Left renal pelvis (tissue), 4 donors: ENCODE data around the gene ZSCAN21. TPM values are rescaled to one million over a fixed set of nuclear protein-coding genes. Genes with fewer than 3 reads are reported as not detected.
A peak's percentile ranks its signal among the peaks of the same experiment; 100 is the strongest.
"Not testable (repeated sequence)": the region's sequence is repeated elsewhere in the genome, so short reads cannot be mapped to it uniquely, and the experiment has no call there.

ENCODE experiments used
- DNase-seq, 4 donors: peaks; one replicate each; pipeline ENCODE4 v3.0.0-alpha.2; 2013; ENCODE audit warnings: low read depth in 4 of 4, low spot score in 3 of 4
- polyA plus RNA-seq, 4 donors: library from polyadenylated mRNA; unstranded; fragments of 120-200 nt; gene quantifications; one replicate each; pipeline ENCODE4 v1.2.1, GENCODE V29; 2013; ENCODE audit not compliant: insufficient read length in 4 of 4

The ZSCAN21 gene
- 10 to 100 TPM; 18.1 to 22.8 (median 20.9) TPM for polyA plus RNA-seq

GRCh38 chr7:100049441-100050291, at the start of gene ZSCAN21:
Gene ZSCAN21 (plus strand): TSS chr7:100049774. CDS start chr7:100057007, 7,233 bp downstream.
- peak; percentile 64 to 78 (median 74) for DNase-seq

GRCh38 chr7:100000239-100000638, 49.3 kb upstream of the ZSCAN21 start:
- no peak for DNase-seq

GRCh38 chr7:100003711-100004661, 45.6 kb upstream of the ZSCAN21 start:
- DNase-seq, result no peak

- DNase-seq, result no peak
Measured at GRCh38 chr7:100007887-100008286, 41.7 kb upstream of the ZSCAN21 start.

DNA sequence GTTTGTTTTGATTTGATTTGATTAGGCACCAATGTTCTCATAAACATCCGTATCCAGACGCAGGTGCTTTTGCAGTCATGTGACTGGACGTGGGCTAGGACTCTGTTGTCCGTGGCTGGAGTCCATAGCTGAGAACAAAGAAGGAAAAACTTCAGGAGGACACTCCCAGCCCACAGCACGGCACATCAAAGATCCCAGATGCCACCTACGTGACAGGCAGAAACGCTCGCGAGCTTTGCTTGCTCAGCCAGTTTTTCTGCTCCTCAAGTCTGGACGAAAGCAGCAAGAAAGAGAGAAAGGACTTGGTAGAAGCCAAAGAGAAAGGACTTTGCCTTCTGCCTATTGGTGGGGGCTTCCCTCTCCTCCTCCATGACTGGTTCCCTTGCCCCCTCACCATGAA, 41.0 kb upstream of the ZSCAN21 start:
- DNase-seq, result no peak

GRCh38 chr7:100009952-100010351, 39.6 kb upstream of the ZSCAN21 start:
- DNase-seq, result not testable (repeated sequence)

DNA sequence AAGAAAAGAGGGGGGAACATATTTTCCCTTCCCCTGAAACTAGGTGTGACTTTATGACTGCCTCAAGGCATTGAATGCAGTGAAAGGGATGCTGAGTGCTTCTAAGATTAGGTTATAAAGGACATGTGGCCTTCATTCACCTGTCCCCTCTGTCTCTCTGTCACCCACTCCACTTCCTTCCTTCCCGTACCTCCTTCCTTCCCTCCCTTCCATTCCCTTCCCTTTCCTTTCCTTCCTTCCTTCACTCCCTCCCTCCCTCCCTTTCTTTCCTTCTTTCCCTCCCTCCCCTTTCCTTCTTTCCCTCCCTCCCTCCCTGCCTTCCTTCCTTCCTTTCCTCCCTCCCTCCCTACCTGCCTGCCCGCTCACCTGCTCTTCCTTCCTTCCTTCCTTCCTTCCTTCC, 38.7 kb upstream of the ZSCAN21 start:
- no peak for DNase-seq

DNA sequence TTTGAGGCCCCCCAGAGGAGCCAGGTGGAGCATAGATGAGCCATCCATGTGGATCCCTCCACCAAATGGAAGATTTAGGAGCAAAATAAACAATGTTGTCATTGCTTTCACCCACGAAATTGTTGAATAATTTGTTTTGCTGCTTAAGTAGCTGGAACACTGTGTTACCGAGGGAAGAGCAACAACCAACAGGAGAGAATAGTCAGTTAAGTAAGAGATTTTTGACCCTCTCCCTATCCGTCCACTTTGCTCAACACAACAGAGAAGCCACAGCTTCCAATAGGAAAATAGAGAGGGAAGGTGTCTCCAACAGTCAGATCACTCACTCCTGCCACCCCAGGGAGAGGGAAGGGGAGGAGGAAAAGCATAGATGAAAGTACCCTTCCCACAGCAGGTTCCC, 38.1 kb upstream of the ZSCAN21 start:
- DNase-seq, result no peak

GRCh38 chr7:100012385-100013327, 36.9 kb upstream of the ZSCAN21 start:
- DNase-seq, result not testable (repeated sequence)

DNA sequence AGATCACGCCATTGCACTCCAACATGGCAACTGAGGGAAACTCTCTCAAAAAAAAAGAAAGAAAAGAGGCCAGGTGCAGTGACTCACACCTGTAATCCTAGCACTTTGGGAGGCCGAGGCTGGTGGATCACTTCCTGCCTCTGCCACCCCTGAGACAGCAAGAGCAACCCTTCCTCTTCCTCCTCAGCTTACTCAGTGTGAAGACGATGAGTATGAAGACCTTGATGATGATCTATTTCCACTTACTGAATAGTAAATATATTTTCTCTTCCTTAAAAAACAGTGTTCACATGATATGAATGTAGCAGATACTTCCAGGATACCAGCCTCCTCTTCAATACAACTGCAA, 36.3 kb upstream of the ZSCAN21 start:
- no peak for DNase-seq

GRCh38 chr7:100015232-100016214, 34.1 kb upstream of the ZSCAN21 start, which contains the start of gene ZKSCAN1:
Gene ZKSCAN1 (plus strand): TSS chr7:100015596. CDS start chr7:100023507, 7,911 bp downstream.
- peak; percentile 73 to 87 (median 80) for DNase-seq

DNA sequence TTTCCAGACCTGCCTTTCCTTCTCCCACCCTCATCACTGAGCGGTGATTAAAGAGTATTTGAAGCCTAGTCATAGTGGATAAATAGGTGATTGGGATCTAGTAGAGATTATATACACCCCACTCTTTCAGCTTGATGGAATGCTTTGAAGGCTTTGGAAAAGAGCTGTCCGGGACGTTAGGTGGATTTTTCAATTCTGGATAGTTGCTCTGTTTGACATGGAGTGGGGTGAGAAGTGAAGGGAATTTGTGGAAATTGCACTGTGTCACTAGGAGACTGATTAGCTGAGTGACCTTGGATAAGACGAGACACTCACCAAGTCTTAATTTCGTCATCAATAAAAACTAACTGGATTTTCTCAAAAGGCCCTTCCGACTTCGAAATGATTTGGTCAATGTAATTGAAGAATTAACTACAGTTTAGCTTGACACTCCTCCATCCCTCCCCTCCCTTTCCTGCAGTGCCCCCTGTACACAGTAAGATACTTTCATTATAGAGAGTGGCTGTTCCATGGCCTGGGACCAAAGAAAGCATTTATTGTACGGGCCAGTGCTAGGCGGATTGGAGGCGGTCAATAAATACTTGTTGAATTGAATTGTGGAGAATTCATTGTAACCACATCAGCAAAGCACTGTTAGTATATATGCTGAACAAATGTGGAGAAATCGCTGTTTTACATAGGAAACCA, 33.2 kb upstream of the ZSCAN21 start:
- peak in 2 of 4 donors; percentile 6 to 10 for DNase-seq

GRCh38 chr7:100017300-100017699, 32.3 kb upstream of the ZSCAN21 start:
- no peak for DNase-seq

GRCh38 chr7:100017875-100018274, 31.7 kb upstream of the ZSCAN21 start:
- no peak for DNase-seq

DNA sequence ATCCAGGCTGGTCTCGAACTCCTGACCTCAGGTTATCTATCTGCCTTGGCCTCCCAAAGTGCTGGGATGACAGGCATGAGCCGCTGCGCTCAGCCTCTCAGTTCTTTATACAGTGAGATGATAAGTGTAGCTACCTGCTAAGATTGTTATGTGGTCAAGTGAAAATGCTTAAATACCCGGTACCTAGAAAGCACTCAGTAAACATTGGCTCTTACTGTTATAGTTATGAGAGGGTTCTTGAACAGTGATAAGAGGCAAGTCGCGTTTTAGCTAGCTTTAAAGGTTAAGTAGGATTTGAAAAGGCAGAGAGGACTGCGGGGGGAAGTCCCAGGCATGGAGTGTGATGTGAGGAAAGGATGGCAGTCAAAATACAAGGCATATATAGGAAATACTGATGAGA, 29.7 kb upstream of the ZSCAN21 start:
- no peak for DNase-seq

DNA sequence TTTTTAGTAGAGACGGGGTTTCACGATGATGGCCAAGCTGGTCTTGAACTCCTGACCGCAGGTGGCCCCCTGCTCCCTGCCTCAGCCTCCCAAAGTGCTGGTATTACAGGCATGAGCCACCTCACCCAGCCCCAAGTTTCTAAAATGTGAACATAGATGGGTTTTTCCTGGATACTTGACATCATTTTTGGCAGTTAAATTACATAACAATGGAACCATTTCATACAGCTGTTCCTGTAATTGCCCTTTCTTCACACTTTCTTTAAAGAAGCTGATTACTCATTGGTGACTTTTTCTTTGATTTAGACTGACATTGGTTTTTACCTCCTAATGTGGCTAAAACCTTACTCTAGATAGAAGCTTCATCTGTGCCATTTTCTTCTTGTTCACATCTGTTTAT, 28.3 kb upstream of the ZSCAN21 start:
- DNase-seq, result no peak

DNA sequence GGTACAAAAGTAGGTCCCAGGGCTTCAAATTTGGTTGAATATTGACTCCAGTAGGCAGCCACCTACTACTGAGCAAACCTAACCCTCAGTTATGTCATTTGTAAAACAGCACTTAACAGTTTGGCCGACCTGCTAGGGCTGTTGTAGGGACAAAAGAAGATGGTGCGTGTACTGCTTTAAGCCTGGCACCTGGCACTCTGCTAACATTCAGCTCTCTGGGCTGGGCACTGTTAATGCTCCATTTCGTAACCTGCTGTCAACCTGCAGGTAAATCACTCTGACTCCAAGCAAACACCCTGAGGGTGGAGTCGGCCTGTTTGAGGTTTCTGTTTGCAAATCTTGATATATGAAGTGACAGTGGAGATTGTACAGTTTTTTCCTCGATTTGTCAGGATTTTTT, 27.0 kb upstream of the ZSCAN21 start:
- DNase-seq, result no peak

DNA sequence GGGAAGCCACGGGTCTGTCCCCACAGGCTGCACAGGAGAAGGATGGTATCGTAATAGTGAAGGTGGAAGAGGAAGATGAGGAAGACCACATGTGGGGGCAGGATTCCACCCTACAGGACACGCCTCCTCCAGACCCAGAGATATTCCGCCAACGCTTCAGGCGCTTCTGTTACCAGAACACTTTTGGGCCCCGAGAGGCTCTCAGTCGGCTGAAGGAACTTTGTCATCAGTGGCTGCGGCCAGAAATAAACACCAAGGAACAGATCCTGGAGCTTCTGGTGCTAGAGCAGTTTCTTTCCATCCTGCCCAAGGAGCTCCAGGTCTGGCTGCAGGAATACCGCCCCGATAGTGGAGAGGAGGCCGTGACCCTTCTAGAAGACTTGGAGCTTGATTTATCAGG, 26.0 kb upstream of the ZSCAN21 start:
- DNase-seq, result no peak
